ENCODE measurements around the gene SMARCAL1. TPM values are rescaled to one million over a fixed set of nuclear protein-coding genes. Genes with fewer than 3 reads are reported as not detected.
"Not testable (repeated sequence)": the region's sequence is repeated elsewhere in the genome, so short reads cannot be mapped to it uniquely, and the experiment has no call there.

Gene SMARCAL1
- total RNA-seq, 2 donors from 2014 or later, result 29.1 to 35.1 TPM

DNA sequence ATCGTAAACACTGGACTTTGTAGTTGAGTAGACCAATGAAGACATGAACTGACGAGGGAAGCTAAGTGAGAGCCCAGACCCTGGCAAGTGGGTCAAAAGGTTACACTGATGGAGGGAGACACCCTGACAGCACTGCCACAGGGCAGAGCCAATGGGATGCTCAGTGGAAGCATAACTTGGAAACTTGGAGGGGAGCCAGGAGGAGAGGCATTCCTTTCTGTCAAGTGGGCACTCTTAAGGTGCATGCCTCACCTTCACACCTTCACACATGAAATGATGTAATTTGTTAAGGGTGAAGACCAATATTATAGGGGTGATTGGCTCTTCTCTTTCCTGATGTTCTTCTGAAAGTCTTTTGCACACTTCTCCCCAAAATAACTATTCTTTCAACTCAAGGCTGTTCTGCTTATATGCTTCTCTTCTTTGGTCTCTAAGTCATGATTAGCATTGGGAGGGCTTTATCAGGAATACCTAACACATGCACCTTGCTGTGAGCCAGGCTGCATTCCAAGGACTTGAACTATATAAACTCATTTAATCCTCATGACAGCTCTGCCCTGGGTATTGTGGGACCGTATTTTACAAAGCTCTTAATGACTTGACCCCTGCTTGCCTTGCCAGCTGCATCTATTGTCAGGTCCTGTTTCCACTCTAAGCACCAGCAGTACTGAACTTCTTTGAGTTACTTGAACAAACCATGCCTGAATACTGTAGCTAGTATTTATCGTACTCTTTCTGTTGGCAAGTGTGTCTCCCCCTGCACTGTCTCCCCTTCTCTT is 105.4 kb downstream of the SMARCAL1 start:
- peaks cover 4% of the 10 kb centered on the region for H3K36me3 ChIP-seq (ENCODE audit: control insufficient read depth, insufficient read depth, low read length)
- no peak overlapping the region for H3K27ac Mint-ChIP-seq
- no peaks in the 10 kb centered on the region for H3K36me3 Mint-ChIP-seq (ENCODE audit: low read depth)
- H3K9me3 ChIP-seq (ENCODE audit: control insufficient read depth, low read length), result no peaks in the 10 kb centered on the region
- H3K4me1 ChIP-seq (ENCODE audit: control insufficient read depth, insufficient read depth, low read length), result no peaks in the 10 kb centered on the region
- peaks cover 5% of the 10 kb centered on the region for H3K4me1 Mint-ChIP-seq
- no peaks in the 10 kb centered on the region for H3K27me3 Mint-ChIP-seq (ENCODE audit: insufficient read depth)
- DNase-seq, result no peak
- H3K27ac ChIP-seq (ENCODE audit: low read depth, low read length), result peak overlapping the region; percentile 1
- no peak overlapping the region for H3K4me3 ChIP-seq (ENCODE audit: low read length)
- no peaks in the 10 kb centered on the region for H3K27me3 ChIP-seq (ENCODE audit: control insufficient read depth, insufficient read depth, low read length, poor library complexity, severe bottlenecking)
- H3K4me3 Mint-ChIP-seq, result no peak overlapping the region
- no peaks in the 10 kb centered on the region for H3K9me3 Mint-ChIP-seq
- WGBS, 2 experiments (ENCODE audit: insufficient coverage in 1 of 2, insufficient read length in 1 of 2), result 80 to 85% methylated on average over 3 to 4 of the region's 4 CpGs
- TF ChIP-seq, protein P1, sequence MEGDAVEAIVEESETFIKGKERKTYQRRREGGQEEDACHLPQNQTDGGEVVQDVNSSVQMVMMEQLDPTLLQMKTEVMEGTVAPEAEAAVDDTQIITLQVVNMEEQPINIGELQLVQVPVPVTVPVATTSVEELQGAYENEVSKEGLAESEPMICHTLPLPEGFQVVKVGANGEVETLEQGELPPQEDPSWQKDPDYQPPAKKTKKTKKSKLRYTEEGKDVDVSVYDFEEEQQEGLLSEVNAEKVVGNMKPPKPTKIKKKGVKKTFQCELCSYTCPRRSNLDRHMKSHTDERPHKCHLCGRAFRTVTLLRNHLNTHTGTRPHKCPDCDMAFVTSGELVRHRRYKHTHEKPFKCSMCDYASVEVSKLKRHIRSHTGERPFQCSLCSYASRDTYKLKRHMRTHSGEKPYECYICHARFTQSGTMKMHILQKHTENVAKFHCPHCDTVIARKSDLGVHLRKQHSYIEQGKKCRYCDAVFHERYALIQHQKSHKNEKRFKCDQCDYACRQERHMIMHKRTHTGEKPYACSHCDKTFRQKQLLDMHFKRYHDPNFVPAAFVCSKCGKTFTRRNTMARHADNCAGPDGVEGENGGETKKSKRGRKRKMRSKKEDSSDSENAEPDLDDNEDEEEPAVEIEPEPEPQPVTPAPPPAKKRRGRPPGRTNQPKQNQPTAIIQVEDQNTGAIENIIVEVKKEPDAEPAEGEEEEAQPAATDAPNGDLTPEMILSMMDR (conservative IDR thresholded peaks at IDR 0.05), result no peak
- H3K9ac ChIP-seq (ENCODE audit: extremely low read depth, low read length, poor library complexity, severe bottlenecking), result no peak overlapping the region

DNA sequence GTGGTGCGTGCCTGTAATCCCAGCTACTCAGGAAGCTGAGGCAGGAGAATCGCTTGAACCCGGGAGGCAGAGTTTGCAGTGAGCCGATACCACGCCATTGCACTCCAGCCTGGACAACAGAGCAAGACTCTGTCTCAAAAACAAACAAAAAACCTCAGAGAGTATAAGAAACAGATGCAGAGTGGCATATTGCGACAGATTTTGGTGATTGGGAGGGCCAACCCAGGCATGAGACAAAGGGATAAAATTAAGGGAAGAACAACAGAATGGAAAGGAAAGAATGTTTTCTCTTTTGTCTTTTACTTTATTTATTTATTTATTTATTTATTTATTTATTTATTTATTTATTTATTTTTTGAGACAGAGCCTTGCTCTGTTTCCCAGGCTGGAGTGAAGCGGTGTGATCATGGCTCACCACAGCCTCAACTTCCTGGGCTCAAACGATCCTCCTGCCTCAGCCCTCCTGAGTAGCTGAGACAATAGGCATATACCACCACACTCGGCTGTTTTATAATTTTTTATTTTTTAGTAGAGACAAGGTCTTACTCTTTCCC is 106.4 kb downstream of the SMARCAL1 start:
- not testable (repeated sequence) for H3K4me1 Mint-ChIP-seq; H3K27me3 Mint-ChIP-seq (ENCODE audit: insufficient read depth)
- 87 to 93% methylated on average over 8 to 9 of the region's 9 CpGs for whole genome bisulfite sequencing, 2 experiments (ENCODE audit: insufficient coverage in 1 of 2, insufficient read length in 1 of 2)

DNA sequence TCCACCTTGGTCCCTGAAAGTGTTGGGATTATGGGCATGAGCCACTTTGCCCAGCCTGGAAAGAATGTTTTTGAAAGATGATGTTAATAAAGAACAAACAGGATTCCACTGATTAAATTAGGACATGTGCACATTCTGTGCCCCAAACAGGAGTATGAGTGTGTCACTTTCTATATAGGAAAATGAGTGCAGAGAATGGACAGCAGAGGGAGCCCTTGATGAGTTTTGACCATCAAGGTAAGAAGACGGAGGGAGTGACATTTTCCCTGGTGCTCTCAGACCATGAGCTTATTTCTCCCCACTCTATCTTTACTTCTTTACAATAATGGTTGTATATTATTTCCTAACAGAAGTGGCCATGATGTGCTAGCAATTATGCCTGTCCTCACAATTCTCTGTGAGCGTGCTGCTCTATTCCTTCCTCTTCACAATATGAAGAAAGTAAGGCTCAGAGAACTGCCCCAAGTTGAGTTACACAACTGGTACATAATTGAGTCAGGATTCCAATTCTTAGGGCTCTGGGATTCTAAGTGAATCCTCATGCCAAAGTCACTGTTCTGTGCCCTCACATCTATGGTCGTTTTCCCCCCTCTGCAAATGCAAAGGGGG is 107.0 kb downstream of the SMARCAL1 start:
- Mint-ChIP-seq H3K36me3 (ENCODE audit: low read depth) (no peaks in the 10 kb centered on the region), H3K27ac (no peak overlapping the region), H3K9me3 (no peaks in the 10 kb centered on the region), H3K4me3 (no peak overlapping the region), H3K4me1 (peaks cover 5% of the 10 kb centered on the region), H3K27me3 (ENCODE audit: insufficient read depth) (no peaks in the 10 kb centered on the region)
- Histone ChIP-seq H3K27me3 (ENCODE audit: control insufficient read depth, insufficient read depth, low read length, poor library complexity, severe bottlenecking) (no peaks in the 10 kb centered on the region), H3K36me3 (ENCODE audit: control insufficient read depth, insufficient read depth, low read length) (peaks cover 4% of the 10 kb centered on the region), H3K9me3 (ENCODE audit: control insufficient read depth, low read length) (no peaks in the 10 kb centered on the region), H3K9ac (ENCODE audit: extremely low read depth, low read length, poor library complexity, severe bottlenecking) (no peak overlapping the region), H3K4me3 (ENCODE audit: low read length) (no peak overlapping the region), H3K27ac (ENCODE audit: low read depth, low read length) (no peak overlapping the region), H3K4me1 (ENCODE audit: control insufficient read depth, insufficient read depth, low read length) (no peaks in the 10 kb centered on the region)
- peak; percentile 85 for DNase-seq
- 54 to 75% methylated on average over 2 to 3 of the region's 3 CpGs for WGBS, 2 experiments (ENCODE audit: insufficient coverage in 1 of 2, insufficient read length in 1 of 2)
- TF ChIP-seq, protein P1 (conservative IDR thresholded peaks at IDR 0.05), result peak; percentile 90

More for the DNA sequence above, 106.4 kb downstream of the SMARCAL1 start:
- not testable (repeated sequence) for H3K27ac ChIP-seq (ENCODE audit: low read depth, low read length); H3K27ac Mint-ChIP-seq; H3K9me3 ChIP-seq (ENCODE audit: control insufficient read depth, low read length); H3K9ac ChIP-seq (ENCODE audit: extremely low read depth, low read length, poor library complexity, severe bottlenecking); H3K4me3 ChIP-seq (ENCODE audit: low read length); H3K4me3 Mint-ChIP-seq; H3K36me3 Mint-ChIP-seq (ENCODE audit: low read depth); H3K9me3 Mint-ChIP-seq; H3K27me3 ChIP-seq (ENCODE audit: control insufficient read depth, insufficient read depth, low read length, poor library complexity, severe bottlenecking); H3K36me3 ChIP-seq (ENCODE audit: control insufficient read depth, insufficient read depth, low read length); H3K4me1 ChIP-seq (ENCODE audit: control insufficient read depth, insufficient read depth, low read length); DNase-seq

All from endodermal cell (in vitro differentiated cells).